Measurements from ENCODE around the gene SKOR1. TPM values are rescaled to one million over a fixed set of nuclear protein-coding genes. Genes with fewer than 3 reads are reported as not detected.

SKOR1 gene
- total RNA-seq, 1 donor = 1.1 TPM

GRCh38 chr15:67845974-67846373, 20.7 kb downstream of the SKOR1 start:
- no peak for DNase-seq (ENCODE audit: low read depth in 2 of 3, low spot score in 2 of 3)

DNA sequence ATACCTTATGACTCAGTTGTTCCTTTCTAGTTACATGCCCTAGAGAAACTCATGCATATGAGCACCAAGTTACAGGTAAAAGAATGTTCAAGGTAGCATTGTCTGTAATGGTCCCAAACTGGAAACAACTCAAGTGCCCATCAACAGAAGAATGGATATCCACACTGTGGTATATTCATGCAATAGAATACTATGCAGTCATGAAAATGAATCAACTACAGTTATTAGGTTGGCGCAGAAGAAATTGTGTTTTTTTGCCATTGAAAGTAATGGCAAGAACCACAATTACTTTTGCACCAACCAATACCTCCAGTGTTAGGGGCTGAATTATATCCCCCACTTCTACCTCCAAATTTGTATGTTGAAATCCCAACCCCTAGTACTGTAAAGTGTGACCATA, 24.2 kb downstream of the SKOR1 start:
- no peak for DNase-seq (ENCODE audit: low read depth in 2 of 3, low spot score in 2 of 3)

GRCh38 chr15:67850336-67850735, 25.0 kb downstream of the SKOR1 start:
- DNase-seq (ENCODE audit: low read depth in 2 of 3, low spot score in 2 of 3) = no peak

DNA sequence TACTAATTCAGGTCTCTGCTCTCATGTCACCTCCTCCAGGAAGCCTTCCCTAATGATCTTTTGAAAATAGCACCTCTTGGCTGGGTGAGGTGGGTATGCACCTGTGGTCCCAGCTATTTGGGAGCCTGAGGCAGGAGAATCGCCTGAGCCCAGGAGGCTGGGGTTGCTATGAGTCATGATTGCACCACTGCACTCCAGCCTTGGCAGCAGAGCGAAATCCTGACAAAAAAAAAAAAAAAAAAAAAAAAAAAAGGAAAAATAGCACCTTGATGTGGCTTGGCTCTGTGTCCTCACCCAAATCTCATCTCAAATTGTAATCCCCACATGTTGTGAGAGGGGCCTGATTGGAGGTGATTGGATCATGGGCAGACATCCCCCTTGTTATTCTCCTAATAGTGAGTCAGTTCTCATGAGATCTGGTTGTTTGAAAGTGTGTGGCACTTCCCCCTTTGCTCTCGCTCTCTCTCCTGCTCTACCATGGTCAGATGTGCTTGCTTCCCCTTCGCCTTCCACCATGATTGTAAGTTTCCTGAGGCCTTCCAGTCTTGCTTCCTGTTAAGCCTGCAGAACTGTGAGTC, 25.8 kb downstream of the SKOR1 start:
- peak in 1 of 3 donors; percentile 61 for DNase-seq (ENCODE audit: low read depth in 2 of 3, low spot score in 2 of 3)

- DNase-seq (ENCODE audit: low read depth in 2 of 3, low spot score in 2 of 3) = no peak
These were observed 27.1 kb downstream of the SKOR1 start for GRCh38 chr15:67852418-67852817.

DNA sequence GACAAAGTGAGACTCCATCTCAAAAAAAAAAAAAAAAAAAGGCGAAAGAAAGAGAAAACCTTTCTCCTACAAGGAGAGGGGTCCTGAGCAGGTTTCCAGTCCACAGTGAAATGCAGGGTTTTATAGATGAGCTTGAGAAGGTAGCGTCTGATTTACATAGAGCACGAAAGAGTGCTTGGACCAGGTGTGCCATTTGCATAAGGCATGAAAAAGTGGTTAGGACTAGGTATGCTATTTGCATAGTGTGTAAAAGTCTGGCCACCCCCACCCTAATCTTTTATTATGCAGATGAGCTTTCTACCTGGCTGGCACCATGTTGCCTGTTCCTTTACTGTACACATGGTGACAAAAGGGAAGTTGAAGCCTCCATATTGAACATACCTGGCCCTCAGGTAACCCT, 28.1 kb downstream of the SKOR1 start:
- no peak for DNase-seq (ENCODE audit: low read depth in 2 of 3, low spot score in 2 of 3)

- DNase-seq (ENCODE audit: low read depth in 2 of 3, low spot score in 2 of 3) = no peak
These were observed 29.0 kb downstream of the SKOR1 start for GRCh38 chr15:67854358-67854757.

DNA sequence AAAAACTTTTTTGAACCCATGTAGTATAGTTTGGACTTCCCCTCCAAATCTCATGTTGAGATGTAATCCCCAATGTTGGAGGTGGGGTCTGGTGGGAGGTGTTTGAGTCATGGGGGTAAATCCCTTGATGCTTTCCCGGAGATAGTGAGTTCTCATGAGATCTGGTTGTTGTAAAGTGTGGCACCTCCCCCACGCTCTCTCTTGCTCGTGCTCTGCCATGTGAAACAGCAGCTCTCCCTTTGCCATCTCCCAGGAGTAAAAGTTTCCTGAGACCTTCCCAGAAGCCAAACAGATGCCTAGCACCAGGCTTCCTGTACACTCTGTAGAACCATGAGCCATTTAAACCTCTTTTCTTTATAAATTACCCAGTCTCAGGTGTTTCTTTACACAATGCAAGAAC, 30.5 kb downstream of the SKOR1 start:
- no peak for DNase-seq (ENCODE audit: low read depth in 2 of 3, low spot score in 2 of 3)

DNA sequence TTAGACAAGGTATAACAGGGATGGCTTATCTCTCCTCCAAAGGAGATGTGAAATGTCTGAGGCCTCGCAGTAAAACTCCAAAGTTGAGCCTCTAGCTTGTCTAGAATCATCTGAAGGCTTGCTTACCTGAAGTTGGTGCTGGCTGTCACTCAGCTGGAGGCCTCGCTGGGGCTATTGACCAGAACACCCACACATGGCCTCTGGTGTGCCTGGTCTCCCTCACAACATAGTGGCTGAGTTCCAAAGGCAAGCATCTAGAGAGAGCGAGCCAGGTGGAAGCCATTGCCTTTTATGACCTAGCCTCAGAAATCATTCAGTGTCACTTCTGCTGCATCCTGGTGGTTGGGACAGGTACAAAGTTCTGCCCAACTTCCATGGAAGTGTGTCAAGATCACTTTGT, 31.9 kb downstream of the SKOR1 start:
- no peak for DNase-seq (ENCODE audit: low read depth in 2 of 3, low spot score in 2 of 3)

GRCh38 chr15:67859331-67859946, 34.1 kb downstream of the SKOR1 start:
- no peak for DNase-seq (ENCODE audit: low read depth in 2 of 3, low spot score in 2 of 3)

- DNase-seq (ENCODE audit: low read depth in 2 of 3, low spot score in 2 of 3) = no peak
These were observed 36.7 kb downstream of the SKOR1 start for GRCh38 chr15:67861983-67862382.

DNA sequence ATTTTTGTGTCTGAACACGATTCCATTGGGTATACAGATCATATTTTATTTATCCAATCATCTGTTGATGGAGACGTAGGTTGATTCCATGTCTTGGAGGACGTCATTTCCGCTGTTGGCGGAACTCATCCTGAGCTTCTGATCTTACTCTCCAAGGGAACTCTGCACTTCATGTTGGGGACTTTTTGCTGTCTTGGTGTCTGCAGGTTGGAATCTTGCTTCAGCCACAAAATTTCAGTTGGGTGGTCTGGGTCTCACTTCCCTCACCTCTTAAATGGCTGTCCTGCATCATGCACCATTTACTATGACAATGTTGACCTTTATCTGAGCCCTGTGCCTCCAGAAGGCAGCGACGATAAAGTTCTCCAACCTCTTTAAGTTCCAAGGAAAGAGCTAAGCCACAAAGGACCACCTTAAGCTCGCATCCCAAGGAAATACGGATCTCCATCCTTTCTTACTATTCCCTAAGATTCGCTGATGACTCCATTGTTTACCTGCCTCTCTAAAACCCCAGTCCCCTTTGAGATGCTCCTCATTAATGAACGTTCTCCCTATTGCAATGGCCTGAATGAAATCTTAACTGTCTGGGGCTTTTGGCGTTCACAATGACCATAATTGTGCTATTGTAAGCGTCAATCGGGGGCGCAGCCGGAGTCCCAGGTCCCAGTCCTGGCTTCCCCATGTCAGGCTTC, 37.6 kb downstream of the SKOR1 start:
- no peak for DNase-seq (ENCODE audit: low read depth in 2 of 3, low spot score in 2 of 3)

DNA sequence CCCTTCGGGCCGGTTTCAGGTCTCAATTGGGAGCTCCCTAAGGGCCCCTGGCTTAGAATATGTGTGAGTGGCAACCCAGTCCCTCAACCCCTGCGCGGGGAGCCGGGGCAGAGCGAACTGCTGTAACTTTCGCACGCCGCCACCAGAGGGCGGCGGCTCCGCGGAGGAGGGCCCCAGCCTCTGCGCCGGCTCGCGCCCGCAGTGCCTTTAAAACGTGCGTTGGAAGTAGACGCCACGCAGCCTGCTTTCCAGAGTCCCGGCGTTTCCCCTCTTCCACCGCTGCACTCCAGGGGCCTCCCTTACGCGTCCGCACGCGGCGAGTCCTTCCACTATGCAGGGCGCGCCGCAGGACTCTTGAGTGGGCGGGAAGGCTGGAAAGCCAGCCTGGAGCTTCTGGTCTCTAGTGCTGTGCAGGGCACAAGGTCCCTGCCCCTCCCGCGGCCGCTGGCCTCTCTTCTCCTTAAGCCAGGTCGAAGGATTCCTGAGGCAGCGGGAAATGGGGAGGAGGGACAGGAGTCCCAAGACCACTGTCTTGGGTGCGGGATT, 38.2 kb downstream of the SKOR1 start:
- peak; percentile 52 to 75 (median 67) for DNase-seq (ENCODE audit: low read depth in 2 of 3, low spot score in 2 of 3)

DNA sequence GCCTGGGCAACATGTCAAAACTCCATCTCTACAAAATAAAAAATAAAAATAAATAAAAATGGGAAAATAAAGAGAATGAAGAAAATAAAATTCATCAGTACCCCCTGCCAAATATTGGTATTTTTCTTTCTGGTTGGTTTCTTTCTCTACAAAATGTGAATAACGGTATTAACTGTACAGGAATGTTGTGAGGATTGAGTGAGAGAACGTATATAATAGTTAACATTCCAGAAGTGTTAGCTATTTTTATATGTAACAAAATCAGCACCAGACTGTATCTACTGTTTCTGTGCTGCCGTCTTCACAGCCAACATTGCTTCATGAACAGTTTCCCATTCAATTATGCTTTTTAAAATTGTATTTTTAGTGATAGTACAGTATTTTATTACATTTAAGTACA, 40.0 kb downstream of the SKOR1 start:
- no peak for DNase-seq (ENCODE audit: low read depth in 2 of 3, low spot score in 2 of 3)

DNA sequence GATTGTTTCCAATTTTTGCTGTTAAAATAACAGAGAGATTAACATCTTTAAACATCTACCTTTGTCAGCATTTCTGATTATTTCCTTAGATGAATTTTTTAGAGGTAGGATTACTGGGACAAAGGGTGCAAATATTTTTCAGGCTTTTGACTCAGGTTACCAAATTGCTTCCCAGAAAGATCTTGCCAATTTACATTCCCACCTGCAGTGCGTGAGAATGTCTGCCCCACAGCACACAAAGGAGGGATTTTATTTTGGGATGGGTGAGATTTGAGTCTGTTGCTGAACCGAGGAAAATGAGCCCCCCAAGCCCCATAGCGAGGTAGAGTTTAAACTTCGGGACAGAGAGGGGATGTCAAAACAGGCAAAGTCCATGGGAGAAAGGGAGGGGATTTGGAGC, 40.5 kb downstream of the SKOR1 start:
- no peak for DNase-seq (ENCODE audit: low read depth in 2 of 3, low spot score in 2 of 3)

DNA sequence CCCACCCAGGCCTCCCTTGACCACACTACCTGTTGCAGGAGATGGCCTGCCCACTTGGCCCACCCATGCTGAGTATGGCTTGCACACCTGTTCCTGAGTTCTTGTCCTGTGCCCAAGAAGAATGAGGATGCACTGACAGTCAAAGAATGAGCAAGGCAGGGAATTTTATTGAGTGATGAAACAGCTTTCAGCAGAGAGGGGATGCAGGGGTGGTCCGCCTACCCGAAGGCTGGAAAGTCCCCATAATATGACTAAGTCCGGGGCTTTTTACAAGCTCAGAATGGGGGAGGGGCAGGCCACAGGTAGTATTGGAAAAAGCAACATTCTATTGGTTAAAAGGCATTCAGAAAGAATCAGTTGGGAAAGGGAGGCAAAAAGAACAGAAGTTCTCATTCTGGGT, 44.4 kb downstream of the SKOR1 start:
- no peak for DNase-seq (ENCODE audit: low read depth in 2 of 3, low spot score in 2 of 3)

DNA sequence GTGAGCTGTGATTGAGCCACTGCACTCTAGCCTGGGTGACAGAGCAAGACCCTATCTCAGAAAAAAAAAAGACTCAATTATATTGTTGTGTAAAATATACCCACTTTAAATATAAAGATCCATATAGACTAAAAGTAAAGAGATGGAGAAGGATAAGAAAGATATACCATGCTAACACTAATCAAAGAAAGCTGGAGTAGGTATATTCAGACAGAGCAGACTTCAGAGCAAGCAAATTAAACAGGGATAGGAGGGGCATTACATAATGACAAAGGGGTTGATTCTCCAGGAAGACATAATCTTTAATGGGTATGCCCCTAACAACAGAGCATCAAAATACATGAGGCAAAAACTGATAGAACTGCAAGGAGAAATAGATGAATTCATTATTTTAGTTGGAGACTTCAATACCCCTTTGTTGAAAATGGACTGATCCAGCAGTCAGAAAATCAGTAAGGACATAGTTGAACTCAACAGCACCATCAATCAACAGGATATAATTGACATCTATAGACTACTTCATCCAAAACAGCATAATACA, 45.6 kb downstream of the SKOR1 start:
- DNase-seq (ENCODE audit: low read depth in 2 of 3, low spot score in 2 of 3) = no peak

DNA sequence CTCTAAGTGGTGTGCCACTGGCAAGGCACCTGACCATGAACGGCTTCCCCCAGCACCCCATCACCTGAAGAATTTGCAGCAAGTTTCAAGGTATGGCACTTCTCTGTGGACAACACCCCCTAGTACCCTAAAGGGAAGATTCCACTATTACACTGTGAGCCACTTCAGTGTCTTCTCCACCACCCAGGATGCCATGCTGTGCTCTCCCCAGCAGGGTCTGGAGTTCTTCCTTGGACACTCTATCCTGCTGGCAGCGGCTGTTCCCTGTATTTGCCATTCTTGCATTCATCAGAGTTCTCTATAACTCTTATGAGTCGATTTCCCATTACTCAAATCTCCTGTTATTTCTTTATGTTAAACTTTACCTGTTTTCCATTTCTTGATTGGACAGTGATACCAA, 48.5 kb downstream of the SKOR1 start:
- no peak for DNase-seq (ENCODE audit: low read depth in 2 of 3, low spot score in 2 of 3)

DNA sequence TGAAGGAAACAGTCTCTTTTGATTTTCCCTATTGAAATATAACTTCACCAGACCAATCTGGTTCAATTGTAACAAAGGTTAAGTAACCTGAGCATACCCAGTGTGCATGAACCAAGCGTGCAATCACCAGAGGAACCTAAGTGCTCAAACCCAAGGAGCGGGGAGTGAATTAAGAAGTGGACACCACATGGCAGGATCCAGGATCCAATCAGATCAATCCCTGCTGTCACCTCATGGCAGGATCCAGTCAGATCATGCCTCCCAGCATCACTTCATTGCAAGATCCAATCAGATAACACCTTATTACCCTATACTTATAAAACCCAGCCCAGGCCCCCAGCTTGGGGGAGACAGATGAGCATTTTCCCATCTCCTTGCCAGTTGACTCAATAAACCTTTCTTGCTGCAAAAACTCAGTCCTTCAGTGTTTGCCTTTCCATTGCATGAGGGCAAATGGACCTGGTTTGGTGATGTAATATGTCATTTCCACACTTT, 53.5 kb downstream of the SKOR1 start:
- DNase-seq (ENCODE audit: low read depth in 2 of 3, low spot score in 2 of 3) = no peak

DNA sequence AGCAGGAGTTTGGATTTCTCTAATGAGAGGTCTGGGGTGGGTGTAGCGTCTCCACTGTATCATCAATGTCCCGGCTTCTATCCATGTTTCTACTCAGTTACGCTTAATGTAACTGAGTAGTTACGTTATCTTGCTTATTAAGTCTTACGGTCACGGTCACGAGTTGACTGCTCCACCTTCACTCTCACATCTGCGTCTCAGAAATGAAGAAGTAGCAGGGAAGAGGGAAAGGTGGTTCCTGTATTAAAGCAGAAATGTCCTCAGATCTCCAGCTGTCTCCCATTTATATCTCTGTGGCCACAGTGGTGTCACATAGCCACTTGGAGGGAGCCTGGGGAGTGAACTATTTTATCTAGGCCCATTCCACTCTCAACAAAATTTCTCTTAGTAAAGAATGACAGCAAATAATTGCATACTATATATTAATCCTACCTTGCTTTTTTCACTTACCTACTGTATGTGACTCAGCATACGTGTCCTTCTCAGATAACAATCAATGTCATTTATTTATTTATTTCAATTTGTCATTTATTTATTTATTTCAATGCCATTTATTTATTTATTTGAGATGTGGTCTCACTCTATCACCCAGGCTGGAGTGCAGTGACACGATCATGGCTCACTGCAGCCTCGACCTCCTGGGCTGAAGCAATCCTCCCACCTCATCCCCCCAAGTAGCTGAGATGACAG, 54.3 kb downstream of the SKOR1 start:
- DNase-seq (ENCODE audit: low read depth in 2 of 3, low spot score in 2 of 3) = peak in 2 of 3 donors; percentile 60 to 88

- DNase-seq (ENCODE audit: low read depth in 2 of 3, low spot score in 2 of 3) = peak in 2 of 3 donors; percentile 41 to 54
These were observed 55.4 kb downstream of the SKOR1 start for GRCh38 chr15:67880651-67881182.
